HG03520 (cell line): ENCODE measurements around the gene NBPF19.
"Not testable (repeated sequence)": the region's sequence is repeated elsewhere in the genome, so short reads cannot be mapped to it uniquely, and the experiment has no call there.

ENCODE experiments used
- ATAC-seq: cut with Tn5 transposase; IDR thresholded peaks from one replicate; pipeline ENCODE4 v1.9.1; 2021; ENCODE audit warnings: mild to moderate bottlenecking, moderate library complexity; ENCODE audit not compliant: unreplicated experiment

NBPF19 gene, protein sequence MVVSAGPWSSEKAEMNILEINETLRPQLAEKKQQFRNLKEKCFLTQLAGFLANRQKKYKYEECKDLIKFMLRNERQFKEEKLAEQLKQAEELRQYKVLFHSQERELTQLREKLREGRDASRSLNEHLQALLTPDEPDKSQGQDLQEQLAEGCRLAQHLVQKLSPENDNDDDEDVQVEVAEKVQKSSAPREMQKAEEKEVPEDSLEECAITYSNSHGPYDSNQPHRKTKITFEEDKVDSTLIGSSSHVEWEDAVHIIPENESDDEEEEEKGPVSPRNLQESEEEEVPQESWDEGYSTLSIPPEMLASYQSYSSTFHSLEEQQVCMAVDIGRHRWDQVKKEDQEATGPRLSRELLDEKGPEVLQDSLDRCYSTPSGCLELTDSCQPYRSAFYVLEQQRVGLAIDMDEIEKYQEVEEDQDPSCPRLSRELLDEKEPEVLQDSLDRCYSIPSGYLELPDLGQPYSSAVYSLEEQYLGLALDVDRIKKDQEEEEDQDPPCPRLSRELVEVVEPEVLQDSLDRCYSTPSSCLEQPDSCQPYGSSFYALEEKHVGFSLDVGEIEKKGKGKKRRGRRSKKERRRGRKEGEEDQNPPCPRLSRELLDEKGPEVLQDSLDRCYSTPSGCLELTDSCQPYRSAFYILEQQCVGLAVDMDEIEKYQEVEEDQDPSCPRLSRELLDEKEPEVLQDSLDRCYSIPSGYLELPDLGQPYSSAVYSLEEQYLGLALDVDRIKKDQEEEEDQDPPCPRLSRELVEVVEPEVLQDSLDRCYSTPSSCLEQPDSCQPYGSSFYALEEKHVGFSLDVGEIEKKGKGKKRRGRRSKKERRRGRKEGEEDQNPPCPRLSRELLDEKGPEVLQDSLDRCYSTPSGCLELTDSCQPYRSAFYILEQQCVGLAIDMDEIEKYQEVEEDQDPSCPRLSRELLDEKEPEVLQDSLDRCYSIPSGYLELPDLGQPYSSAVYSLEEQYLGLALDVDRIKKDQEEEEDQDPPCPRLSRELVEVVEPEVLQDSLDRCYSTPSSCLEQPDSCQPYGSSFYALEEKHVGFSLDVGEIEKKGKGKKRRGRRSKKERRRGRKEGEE (N-terminal part only)

DNA sequence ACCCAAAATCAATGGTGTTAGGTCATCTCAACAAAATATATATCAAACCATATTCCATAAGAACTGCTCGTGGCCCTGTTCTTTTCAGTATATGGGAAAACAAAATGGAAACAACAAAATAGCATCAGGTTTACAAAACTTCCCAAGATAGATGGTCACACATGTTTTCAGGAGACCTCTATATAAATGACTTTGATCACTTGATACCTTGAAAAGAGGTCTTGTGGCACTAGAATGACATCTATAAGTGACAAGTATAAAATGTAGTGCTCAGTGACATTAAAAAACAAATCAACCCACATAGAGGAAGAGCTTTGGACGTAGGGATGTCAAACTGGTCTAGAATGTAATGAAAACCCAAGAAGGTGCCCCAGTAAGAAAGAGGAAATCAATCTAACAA lies at the start of gene NBPF19:
Gene NBPF19 (plus strand): TSS at position 301 of the 400 bp plus-strand sequence. CDS start 888 bp downstream, outside the sequence.
- ATAC-seq, result not testable (repeated sequence)

DNA sequence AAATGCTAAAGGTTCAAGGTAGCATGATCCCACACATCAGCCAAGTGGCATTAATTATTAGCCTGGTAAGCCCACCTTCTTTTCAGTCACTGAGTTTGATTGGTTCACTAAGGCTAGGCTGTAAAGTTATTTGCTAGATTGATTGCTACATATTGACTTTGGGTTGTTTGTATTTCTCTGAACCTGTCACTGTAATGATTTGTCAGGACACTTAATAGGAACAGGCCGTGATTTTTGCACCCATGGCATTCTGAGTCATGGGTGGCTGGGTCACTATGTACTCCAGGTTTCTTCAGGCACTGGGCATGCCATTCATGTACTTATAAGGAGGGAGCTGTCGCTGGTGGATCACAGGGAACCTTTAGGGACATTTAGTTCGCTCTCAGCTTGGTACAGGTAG lies 46.5 kb upstream of the NBPF19 start:
- ATAC-seq, result not testable (repeated sequence)

DNA sequence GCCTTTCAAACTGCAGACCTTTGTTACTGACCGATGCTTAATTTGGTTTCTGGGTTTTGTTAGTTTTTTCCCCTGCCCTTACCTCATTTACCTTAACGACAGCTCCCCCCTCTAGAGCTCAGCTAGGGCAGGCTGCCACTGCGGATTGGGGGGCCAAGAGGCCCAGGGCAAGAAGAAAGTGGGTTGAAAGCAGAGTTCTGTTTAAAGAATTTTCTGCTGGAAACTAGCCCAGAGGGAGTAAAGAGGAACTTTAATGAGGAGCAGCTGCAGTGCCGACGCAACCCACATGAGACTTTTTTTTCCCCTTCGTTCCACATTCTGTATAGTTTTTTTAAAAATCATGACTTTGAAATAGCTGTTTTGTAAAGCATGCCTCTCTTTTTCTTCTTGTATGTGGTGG lies 29.4 kb upstream of the NBPF19 start:
- not testable (repeated sequence) for ATAC-seq

DNA sequence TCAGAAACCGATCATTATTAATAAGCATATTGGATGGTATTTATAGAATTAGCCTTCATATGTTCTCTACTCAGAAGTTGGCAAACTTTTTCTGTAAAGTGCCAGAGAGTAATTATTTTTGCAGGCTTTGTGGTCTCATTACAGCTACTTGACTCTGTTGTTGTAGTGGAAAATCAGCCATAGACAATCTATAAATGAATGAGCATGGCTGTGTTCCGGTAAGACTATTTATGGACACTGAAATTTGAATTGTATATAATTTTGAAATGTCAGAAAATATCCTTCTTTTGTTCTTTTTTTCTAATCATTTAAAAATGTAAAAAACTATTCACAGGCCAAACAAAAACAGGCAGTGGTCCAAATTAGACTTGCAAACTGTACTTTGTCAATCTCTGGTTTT lies 22.6 kb upstream of the NBPF19 start:
- not testable (repeated sequence) for ATAC-seq

DNA sequence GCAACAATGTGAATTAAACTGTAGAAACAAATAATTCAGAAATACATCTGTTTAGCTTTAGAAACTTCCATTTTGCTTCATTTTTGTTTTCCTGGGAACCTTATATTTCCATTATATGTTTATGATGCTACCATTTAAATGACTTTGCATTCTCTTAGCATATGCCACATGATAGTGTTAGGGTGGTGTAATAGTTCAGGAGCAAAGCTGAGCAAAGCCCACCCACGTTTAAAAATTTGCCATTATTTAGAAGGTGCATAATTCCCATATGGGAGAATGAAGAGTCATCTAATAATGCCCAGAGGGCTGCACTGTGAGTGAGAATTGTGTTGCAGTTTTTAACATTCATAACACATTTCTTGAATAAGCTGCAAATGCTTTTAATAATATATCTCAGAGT lies 22.2 kb upstream of the NBPF19 start:
- not testable (repeated sequence) for ATAC-seq

DNA sequence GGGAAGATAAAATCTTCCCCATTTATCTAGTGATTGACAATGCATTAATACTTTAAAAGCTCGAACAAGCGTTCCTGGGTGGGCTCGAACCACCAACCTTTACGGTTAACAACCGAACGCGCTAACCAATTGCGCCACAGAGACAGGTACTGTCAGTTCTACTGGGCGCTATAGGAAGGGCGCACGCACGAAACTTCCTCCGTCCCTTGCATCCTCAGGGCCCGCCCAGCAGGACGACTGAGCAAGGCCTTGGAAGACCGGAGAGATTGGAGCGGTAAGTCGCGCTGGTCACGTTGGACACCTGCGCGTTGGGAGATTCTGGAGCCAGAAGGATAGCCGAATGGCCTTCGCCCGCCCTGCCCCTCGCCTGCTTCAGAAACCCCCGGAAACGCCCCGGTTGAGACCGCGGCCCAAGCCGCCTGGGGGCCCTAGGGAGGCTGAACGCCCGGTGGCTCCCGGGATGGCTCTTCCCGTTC lies 83.5 kb downstream of the NBPF19 start:
- not testable (repeated sequence) for ATAC-seq

DNA sequence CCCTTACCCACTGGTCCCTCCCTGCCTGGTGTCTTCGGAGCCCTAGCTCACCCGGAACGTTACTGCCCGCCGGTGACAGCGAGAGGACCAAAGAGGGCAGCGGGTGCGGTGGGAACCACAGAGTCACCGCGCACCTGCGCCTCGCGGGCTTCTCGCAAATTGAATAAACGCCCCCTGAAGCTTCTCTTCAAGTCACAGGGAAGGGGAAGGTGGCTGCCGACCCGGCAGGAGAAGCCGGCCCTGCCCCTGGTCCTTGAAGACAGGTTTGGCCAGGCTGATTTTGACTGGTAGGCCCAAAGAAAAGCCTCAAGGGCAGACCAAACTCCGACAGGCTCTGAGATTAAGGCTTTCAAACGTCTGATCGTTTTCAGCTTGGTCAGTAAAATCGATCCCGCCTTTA lies 87.0 kb downstream of the NBPF19 start:
- not testable (repeated sequence) for ATAC-seq

DNA sequence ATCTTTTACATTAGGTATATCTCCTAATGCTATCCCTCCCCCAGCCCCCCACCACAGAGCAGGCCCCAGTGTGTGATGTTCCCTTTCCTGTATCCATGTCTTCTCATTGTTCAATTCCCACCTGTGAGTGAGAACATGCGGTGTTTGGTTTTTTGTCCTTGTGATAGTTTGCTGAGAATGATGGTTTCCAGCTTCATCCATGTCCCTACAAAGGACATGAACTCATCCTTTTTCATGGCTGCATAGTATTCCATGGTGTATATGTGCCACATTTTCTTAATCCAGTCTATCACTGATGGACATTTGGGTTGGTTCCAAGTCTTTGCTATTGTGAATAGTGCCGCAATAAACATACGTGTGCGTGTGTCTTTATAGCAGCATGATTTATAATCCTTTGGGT lies 90.6 kb downstream of the NBPF19 start:
- not testable (repeated sequence) for ATAC-seq

DNA sequence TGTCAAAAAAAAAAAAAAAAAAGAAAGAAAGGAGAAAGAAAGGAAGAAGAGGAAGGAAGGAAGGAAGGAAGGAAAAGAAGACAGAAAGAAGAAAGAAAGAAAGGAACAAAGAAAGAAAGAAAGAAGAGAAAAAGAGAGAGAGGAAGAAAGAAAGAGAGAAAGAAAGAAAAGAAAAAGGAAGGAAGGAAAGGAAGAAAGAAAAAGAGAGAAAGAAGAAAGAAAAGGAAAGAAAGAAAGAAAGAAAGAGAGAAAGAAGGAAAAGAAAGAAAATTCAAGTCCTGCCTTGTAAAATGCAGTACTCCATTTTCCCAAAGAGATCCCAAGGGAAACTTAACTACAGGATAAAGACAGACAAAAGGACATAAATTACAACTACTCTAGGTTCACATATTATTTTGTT lies 97.9 kb downstream of the NBPF19 start:
- not testable (repeated sequence) for ATAC-seq

DNA sequence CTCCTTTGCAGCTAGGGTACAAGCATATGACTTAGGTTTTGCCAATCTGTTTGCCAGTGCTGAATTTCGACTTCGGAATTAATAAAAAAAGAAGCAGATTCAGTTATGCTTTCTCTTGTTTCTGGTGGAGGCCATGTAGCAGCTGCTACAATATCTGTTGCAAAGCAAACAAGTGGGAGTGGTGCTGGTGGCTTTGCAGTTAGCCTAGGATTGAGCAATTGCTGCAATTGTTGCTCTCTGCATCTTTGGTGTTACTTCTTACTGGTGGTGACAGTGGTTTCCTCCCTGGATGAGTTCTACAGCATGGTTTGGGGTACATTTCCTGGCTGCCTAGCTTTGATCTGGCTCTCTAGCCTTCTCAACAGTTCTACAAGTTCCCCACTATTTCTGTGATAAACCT lies 110.7 kb downstream of the NBPF19 start:
- ATAC-seq, result not testable (repeated sequence)
